GM12891 (cell line): ENCODE measurements around the gene MAG.

Experiments used
- PAX5 ChIP-seq: IDR thresholded peaks from 2 replicates; pipeline ENCODE4 v1.6.1; 2011; ENCODE audit warnings: low read length, moderate library complexity, mild to moderate bottlenecking; ENCODE audit not compliant: insufficient read depth, severe bottlenecking
- POLR2A ChIP-seq: IDR thresholded peaks from 2 replicates; pipeline ENCODE4 v1.6.1; 2011; ENCODE audit warnings: low read depth, low read length, control low read depth
- POLR2AphosphoS5 ChIP-seq: IDR thresholded peaks from 2 replicates; pipeline ENCODE4 v1.6.1; 2011; ENCODE audit warnings: low read depth, low read length, control low read depth
- SPI1 ChIP-seq: IDR thresholded peaks from 2 replicates; pipeline ENCODE4 v1.6.1; 2011; ENCODE audit warnings: low read depth, low read length, control low read depth
- TAF1 ChIP-seq: IDR thresholded peaks from 2 replicates; pipeline ENCODE4 v1.6.1; 2011; ENCODE audit warnings: low read depth, low read length, control low read depth

GRCh38 chr19:35253316-35254286 lies 38.4 kb upstream of the MAG start:
- TF ChIP-seq POLR2A (no peak), SPI1 (no peak), POLR2AphosphoS5 (no peak), TAF1 (no peak), PAX5 (no peak)
